ENCODE measurements around the gene C1QL1. TPM values are rescaled to one million over a fixed set of nuclear protein-coding genes. Genes with fewer than 3 reads are reported as not detected.

C1QL1 gene
- total RNA-seq, 1 experiment from 2014 or later = 3.5 TPM

- Histone ChIP-seq H3K27me3 (ENCODE audit: insufficient read depth, low read length) (no peaks in the 10 kb centered on the region), H3K9me3 (ENCODE audit: control insufficient read depth in 1 of 2, insufficient read depth in 1 of 2, low read depth in 1 of 2, low read length in 2 of 2) (no peaks in the 10 kb centered on the region), H3K4me1 (ENCODE audit: control insufficient read depth in 1 of 2, insufficient read depth in 2 of 2, low read length in 2 of 2) (peaks cover 3 to 6% of the 10 kb centered on the region in 2 experiments), H3K4me2 (ENCODE audit: low read length) (no peak overlapping the region), H3K27ac (ENCODE audit: low read depth, low read length) (no peak overlapping the region), H3K9me2 (ENCODE audit: insufficient read depth) (no peaks in the 10 kb centered on the region), H2AFZ (ENCODE audit: low read depth, low read length, poor library complexity, severe bottlenecking) (no peak overlapping the region), H3K79me2 (ENCODE audit: insufficient read depth, low read length) (no peaks in the 10 kb centered on the region), H4K20me1 (ENCODE audit: insufficient read depth) (no peaks in the 10 kb centered on the region), H3K36me3 (ENCODE audit: control insufficient read depth in 1 of 2, insufficient read depth in 2 of 2, low read length in 2 of 2) (no peaks in the 10 kb centered on the region), H3K9ac (ENCODE audit: low read length) (no peak overlapping the region), H3K4me3 (replicated peaks in 1 of 2; ENCODE audit: low read depth in 1 of 2, low read length in 2 of 2) (no peak overlapping the region)
- TF ChIP-seq, protein P1, sequence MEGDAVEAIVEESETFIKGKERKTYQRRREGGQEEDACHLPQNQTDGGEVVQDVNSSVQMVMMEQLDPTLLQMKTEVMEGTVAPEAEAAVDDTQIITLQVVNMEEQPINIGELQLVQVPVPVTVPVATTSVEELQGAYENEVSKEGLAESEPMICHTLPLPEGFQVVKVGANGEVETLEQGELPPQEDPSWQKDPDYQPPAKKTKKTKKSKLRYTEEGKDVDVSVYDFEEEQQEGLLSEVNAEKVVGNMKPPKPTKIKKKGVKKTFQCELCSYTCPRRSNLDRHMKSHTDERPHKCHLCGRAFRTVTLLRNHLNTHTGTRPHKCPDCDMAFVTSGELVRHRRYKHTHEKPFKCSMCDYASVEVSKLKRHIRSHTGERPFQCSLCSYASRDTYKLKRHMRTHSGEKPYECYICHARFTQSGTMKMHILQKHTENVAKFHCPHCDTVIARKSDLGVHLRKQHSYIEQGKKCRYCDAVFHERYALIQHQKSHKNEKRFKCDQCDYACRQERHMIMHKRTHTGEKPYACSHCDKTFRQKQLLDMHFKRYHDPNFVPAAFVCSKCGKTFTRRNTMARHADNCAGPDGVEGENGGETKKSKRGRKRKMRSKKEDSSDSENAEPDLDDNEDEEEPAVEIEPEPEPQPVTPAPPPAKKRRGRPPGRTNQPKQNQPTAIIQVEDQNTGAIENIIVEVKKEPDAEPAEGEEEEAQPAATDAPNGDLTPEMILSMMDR (IDR thresholded peaks at IDR 0.05 in 2 of 3, conservative IDR thresholded peaks at IDR 0.05 in 1 of 3; ENCODE audit: borderline replicate concordance in 1 of 3, insufficient read depth in 1 of 3, low read depth in 2 of 3, low read length in 2 of 3) = peak; percentile 46 to 74 (median 56); a peak in 5 of 6 replicates
- no peak for TF ChIP-seq POLR2A (IDR thresholded peaks at IDR 0.05; ENCODE audit: borderline replicate concordance, extremely low read depth, insufficient read depth, insufficient read length)
- ChIA-PET POLR2A (interaction anchor here (0.7 kb wide), 1 partner anchor 160 kb away, joined by 3 read pairs; no protein-coding TSS in a partner anchor), CTCF (interaction anchor here (0.5 to 3.1 kb wide), 7 partner anchors 9 to 136 kb away, joined by 3 to 16 read pairs (median 4); partner anchors contain the start of gene EFTUD2), RAD21 (ENCODE audit: low non-redundant PET in 1 of 2, low total read pairs in 2 of 2, uncharacterized antibody in 2 of 2, unreplicated experiment in 2 of 2) (interaction anchor here in 1 of 2 experiments (0.7 kb wide), 1 partner anchor 136 kb away, joined by 3 read pairs; no protein-coding TSS in a partner anchor)
- intact Hi-C loops (cut with micrococcal nuclease) = no loop called here
- ATAC-seq (peak; percentile 93), DNase-seq (ENCODE audit: low read depth, low spot score) (peak; percentile 35)
- BruUV-seq (replicated peaks) = no TSS peak
Measured at GRCh38 chr17:44911133-44912001, 56.7 kb downstream of the C1QL1 start.
